Thyroid gland (tissue), 4 donors: ENCODE measurements around the gene AGAP9.

Source experiments
- POLR2A ChIP-seq, 2 donors: fragments of 450-650 bp; IDR thresholded peaks; one replicate each; pipeline ENCODE4 v1.6.1; 2017; ENCODE audit warnings: antibody characterized with exemption in 2 of 2, mild to moderate bottlenecking in 2 of 2, moderate library complexity in 1 of 2
- TF ChIP-seq, protein P1 (sequence below), 6 experiments: fragments of 200-600 bp in 3 of 6; fragments of 450-650 bp in 3 of 6; sonication (generic) in 3 of 6; IDR thresholded peaks; one replicate each; pipeline ENCODE4 v1.5.1; 2016 to 2019; ENCODE audit warnings: antibody characterized with exemption in 6 of 6, mild to moderate bottlenecking in 2 of 6, inconsistent platforms in 1 of 6, moderate library complexity in 1 of 6

DNA sequence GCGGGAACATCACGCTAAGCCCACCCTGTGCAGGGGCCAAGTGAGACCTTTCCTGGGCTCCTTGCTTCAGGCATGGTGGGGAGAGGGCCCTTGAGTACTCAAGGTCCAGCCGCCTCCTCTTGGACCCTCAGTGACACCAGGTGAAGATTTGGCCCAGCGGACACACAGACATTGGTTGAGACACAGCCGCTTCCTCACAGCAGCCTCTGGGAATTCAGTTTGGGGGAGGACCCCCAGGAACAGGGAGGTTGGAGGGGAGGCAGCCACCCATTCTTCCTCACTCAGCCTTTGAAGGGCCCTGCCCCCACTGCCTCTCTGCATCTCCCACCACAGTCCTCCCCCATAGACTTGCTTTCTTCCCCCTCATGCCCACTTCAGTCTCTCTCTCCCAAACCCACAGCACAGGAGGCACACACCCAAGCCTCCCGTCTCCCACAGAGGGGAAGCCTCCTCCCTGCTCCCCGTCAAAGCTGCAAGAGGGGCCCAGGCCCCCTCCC, 71.4 kb downstream of the AGAP9 start:
- TF ChIP-seq, protein P1, sequence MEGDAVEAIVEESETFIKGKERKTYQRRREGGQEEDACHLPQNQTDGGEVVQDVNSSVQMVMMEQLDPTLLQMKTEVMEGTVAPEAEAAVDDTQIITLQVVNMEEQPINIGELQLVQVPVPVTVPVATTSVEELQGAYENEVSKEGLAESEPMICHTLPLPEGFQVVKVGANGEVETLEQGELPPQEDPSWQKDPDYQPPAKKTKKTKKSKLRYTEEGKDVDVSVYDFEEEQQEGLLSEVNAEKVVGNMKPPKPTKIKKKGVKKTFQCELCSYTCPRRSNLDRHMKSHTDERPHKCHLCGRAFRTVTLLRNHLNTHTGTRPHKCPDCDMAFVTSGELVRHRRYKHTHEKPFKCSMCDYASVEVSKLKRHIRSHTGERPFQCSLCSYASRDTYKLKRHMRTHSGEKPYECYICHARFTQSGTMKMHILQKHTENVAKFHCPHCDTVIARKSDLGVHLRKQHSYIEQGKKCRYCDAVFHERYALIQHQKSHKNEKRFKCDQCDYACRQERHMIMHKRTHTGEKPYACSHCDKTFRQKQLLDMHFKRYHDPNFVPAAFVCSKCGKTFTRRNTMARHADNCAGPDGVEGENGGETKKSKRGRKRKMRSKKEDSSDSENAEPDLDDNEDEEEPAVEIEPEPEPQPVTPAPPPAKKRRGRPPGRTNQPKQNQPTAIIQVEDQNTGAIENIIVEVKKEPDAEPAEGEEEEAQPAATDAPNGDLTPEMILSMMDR (IDR thresholded peaks at IDR 0.05): no peak
- no peak for TF ChIP-seq POLR2A (IDR thresholded peaks at IDR 0.05)
